ENCODE results near the gene KIAA1958. TPM values are rescaled to one million over a fixed set of nuclear protein-coding genes. Genes with fewer than 3 reads are reported as not detected.

KIAA1958 gene
- total and polyA plus RNA-seq, 10 of the 15 experiments (the other 5 are each of a cell fraction or from before 2014, with no cell fraction given): 0.53 to 8.7 (median 4.0) TPM

- POLR2A ChIA-PET: no interaction called here
Observed at GRCh38 chr9:112623198-112623597, 136.6 kb downstream of the KIAA1958 start.

More at GRCh38 chr9:112623198-112623597, 136.6 kb downstream of the KIAA1958 start:
- no peak overlapping the region for H3K27ac ChIP-seq (ENCODE audit: control insufficient read depth, insufficient read depth)
- in situ Hi-C loops (cut with MboI): no loop called here
- H3K36me3 ChIP-seq (ENCODE audit: control insufficient read depth in 2 of 2, insufficient read depth in 2 of 2, low read length in 1 of 2): peaks cover 0 to 2% of the 10 kb centered on the region in 2 experiments; a peak in 1 of 4 replicates
- no peak overlapping the region for H3K4me3 ChIP-seq
- CTCF ChIA-PET: no interaction called here
- no peak overlapping the region for H3K9ac ChIP-seq (ENCODE audit: control insufficient read depth, insufficient read depth, low read length)
- FAIRE-seq (no peak), ATAC-seq (no peak), DNase-seq (ENCODE audit: low read depth, low spot score) (no peak)
- H3K79me2 ChIP-seq (ENCODE audit: control insufficient read depth, insufficient read depth, low read length): no peaks in the 10 kb centered on the region
- H2AFZ ChIP-seq (ENCODE audit: control insufficient read depth, low read depth, low read length): no peak overlapping the region
- BruUV-seq (replicated peaks): no TSS peak
- intact Hi-C loops (cut with micrococcal nuclease; ENCODE audit: unreplicated experiment): no loop called here
- H4K20me1 ChIP-seq (ENCODE audit: control insufficient read depth, insufficient read depth): no peaks in the 10 kb centered on the region
- no peaks in the 10 kb centered on the region for H3K4me1 ChIP-seq (ENCODE audit: control insufficient read depth, insufficient read depth, low read length)
- RAD21 ChIA-PET (ENCODE audit: unreplicated experiment): no interaction called here
- 99% methylated on average over 2 of the region's 2 CpGs for WGBS (ENCODE audit: insufficient coverage, insufficient replicate concordance, low lambda C conversion rate, missing lambda C conversion rate)
- no peak overlapping the region for H3K4me2 ChIP-seq (ENCODE audit: control insufficient read depth, insufficient read depth)
- H3K9me3 ChIP-seq (replicated peaks; ENCODE audit: control insufficient read depth, insufficient read depth, low read length): no peaks in the 10 kb centered on the region
- H3K27me3 ChIP-seq (replicated peaks in 1 of 2; ENCODE audit: control insufficient read depth in 2 of 2, insufficient read depth in 2 of 2, low read length in 1 of 2): no peaks in the 10 kb centered on the region
- SMC1A ChIA-PET (ENCODE audit: uncharacterized antibody, unreplicated experiment): interaction anchor here (1.6 kb wide), 1 partner anchor 197 kb away, joined by 3 read pairs; no protein-coding TSS in a partner anchor
- TF ChIP-seq PKNOX1 (IDR thresholded peaks at IDR 0.05): no peak
- TF ChIP-seq ZNF24 (IDR thresholded peaks at IDR 0.05): no peak
- TF ChIP-seq BCL11A (IDR thresholded peaks at IDR 0.05; ENCODE audit: low read depth, low read length): no peak
- TF ChIP-seq E2F4 (IDR thresholded peaks at IDR 0.05; ENCODE audit: low read depth, low read length): no peak
- no peak for TF ChIP-seq NFXL1 (IDR thresholded peaks at IDR 0.05; ENCODE audit: borderline replicate concordance)
- no peak for TF ChIP-seq TARDBP (IDR thresholded peaks at IDR 0.05; ENCODE audit: borderline replicate concordance)
- no peak for TF ChIP-seq MYB (IDR thresholded peaks at IDR 0.05; ENCODE audit: borderline replicate concordance, low read depth, low read length)
- TF ChIP-seq MAX (IDR thresholded peaks at IDR 0.05; ENCODE audit: low read depth, low read length): no peak
- no peak for TF ChIP-seq RB1 (IDR thresholded peaks at IDR 0.05; ENCODE audit: borderline replicate concordance)
- TF ChIP-seq EP300 (IDR thresholded peaks at IDR 0.05; ENCODE audit: borderline replicate concordance in 1 of 2, control insufficient read depth in 1 of 2, low read depth in 2 of 2, low read length in 2 of 2): no peak

Data from GM12878 (cell line).